ENCODE data around the gene BAAT.
"Not testable (repeated sequence)": the region's sequence is repeated elsewhere in the genome, so short reads cannot be mapped to it uniquely, and the experiment has no call there.

Gene BAAT

GRCh38 chr9:101384873-101385536 is at the start of gene BAAT:
Gene BAAT (minus strand): TSS chr9:101385006. CDS start chr9:101371404, 13,602 bp downstream.
- TF ChIP-seq GATA2, GATA3 (IDR thresholded peaks at IDR 0.05; ENCODE audit: low read depth, low read length): not testable (repeated sequence)

GRCh38 chr9:101433229-101433628 is 48.4 kb upstream of the BAAT start:
- TF ChIP-seq GATA3 (IDR thresholded peaks at IDR 0.05; ENCODE audit: low read depth, low read length) (no peak), GATA2 (IDR thresholded peaks at IDR 0.05; ENCODE audit: low read depth, low read length) (no peak)

- TF ChIP-seq GATA3 (IDR thresholded peaks at IDR 0.05; ENCODE audit: low read depth, low read length) (no peak), GATA2 (IDR thresholded peaks at IDR 0.05; ENCODE audit: low read depth, low read length) (no peak)
These were observed 47.9 kb upstream of the BAAT start for GRCh38 chr9:101432740-101433139.

- no peak for TF ChIP-seq GATA3 (IDR thresholded peaks at IDR 0.05; ENCODE audit: low read depth, low read length)
- TF ChIP-seq GATA2 (IDR thresholded peaks at IDR 0.05; ENCODE audit: low read depth, low read length) = no peak
These were observed 47.4 kb upstream of the BAAT start for GRCh38 chr9:101432171-101432570.

GRCh38 chr9:101429736-101430135 is 44.9 kb upstream of the BAAT start:
- no peak for TF ChIP-seq GATA2 (IDR thresholded peaks at IDR 0.05; ENCODE audit: low read depth, low read length)
- TF ChIP-seq GATA3 (IDR thresholded peaks at IDR 0.05; ENCODE audit: low read depth, low read length) = no peak

GRCh38 chr9:101428909-101429308 is 44.1 kb upstream of the BAAT start:
- TF ChIP-seq GATA2 (IDR thresholded peaks at IDR 0.05; ENCODE audit: low read depth, low read length) (no peak), GATA3 (IDR thresholded peaks at IDR 0.05; ENCODE audit: low read depth, low read length) (no peak)

- TF ChIP-seq GATA3 (IDR thresholded peaks at IDR 0.05; ENCODE audit: low read depth, low read length) (no peak), GATA2 (IDR thresholded peaks at IDR 0.05; ENCODE audit: low read depth, low read length) (no peak)
These were observed 43.3 kb upstream of the BAAT start for GRCh38 chr9:101427957-101428655.

GRCh38 chr9:101427358-101427757 is 42.6 kb upstream of the BAAT start:
- TF ChIP-seq GATA2 (IDR thresholded peaks at IDR 0.05; ENCODE audit: low read depth, low read length) = no peak
- no peak for TF ChIP-seq GATA3 (IDR thresholded peaks at IDR 0.05; ENCODE audit: low read depth, low read length)

GRCh38 chr9:101421653-101422065 is 36.9 kb upstream of the BAAT start:
- no peak for TF ChIP-seq GATA3 (IDR thresholded peaks at IDR 0.05; ENCODE audit: low read depth, low read length)
- TF ChIP-seq GATA2 (IDR thresholded peaks at IDR 0.05; ENCODE audit: low read depth, low read length) = no peak

GRCh38 chr9:101419863-101420262 is 35.1 kb upstream of the BAAT start:
- no peak for TF ChIP-seq GATA2 (IDR thresholded peaks at IDR 0.05; ENCODE audit: low read depth, low read length)

GRCh38 chr9:101418518-101419430 is 34.0 kb upstream of the BAAT start:
- TF ChIP-seq GATA3 (IDR thresholded peaks at IDR 0.05; ENCODE audit: low read depth, low read length) (no peak), GATA2 (IDR thresholded peaks at IDR 0.05; ENCODE audit: low read depth, low read length) (no peak)

GRCh38 chr9:101417977-101418376 is 33.2 kb upstream of the BAAT start:
- no peak for TF ChIP-seq GATA3 (IDR thresholded peaks at IDR 0.05; ENCODE audit: low read depth, low read length)
- no peak for TF ChIP-seq GATA2 (IDR thresholded peaks at IDR 0.05; ENCODE audit: low read depth, low read length)

GRCh38 chr9:101417389-101417788 is 32.6 kb upstream of the BAAT start:
- TF ChIP-seq GATA2 (IDR thresholded peaks at IDR 0.05; ENCODE audit: low read depth, low read length) (no peak), GATA3 (IDR thresholded peaks at IDR 0.05; ENCODE audit: low read depth, low read length) (no peak)

- TF ChIP-seq GATA2 (IDR thresholded peaks at IDR 0.05; ENCODE audit: low read depth, low read length) = no peak
- TF ChIP-seq GATA3 (IDR thresholded peaks at IDR 0.05; ENCODE audit: low read depth, low read length) = no peak
These were observed 30.8 kb upstream of the BAAT start for GRCh38 chr9:101415578-101415977.
